Measurements from ENCODE around the gene RASGRF2.

The RASGRF2 gene

GRCh38 chr5:81068635-81069034, 108.5 kb downstream of the RASGRF2 start:
- no CpG with 5 or more reads among the region's 2 CpGs for WGBS (ENCODE audit: extremely low coverage, insufficient coverage, insufficient read length)
- Histone ChIP-seq H3K79me1 (ENCODE audit: low read length) (no peaks in the 10 kb centered on the region), H2BK120ac (ENCODE audit: insufficient read depth, low read length, poor library complexity) (no peak overlapping the region), H3K4me2 (ENCODE audit: low read length) (no peak overlapping the region), H3K27ac (ENCODE audit: low read depth, low read length) (no peak overlapping the region), H3K4me1 (ENCODE audit: control insufficient read depth in 1 of 2, insufficient read depth in 2 of 2, low read length in 2 of 2) (peaks cover 9 to 11% of the 10 kb centered on the region in 2 experiments), H4K8ac (ENCODE audit: low read depth, low read length) (no peak overlapping the region), H2BK12ac (ENCODE audit: low read length) (no peak overlapping the region), H2AFZ (ENCODE audit: insufficient read depth, low read length, poor library complexity) (no peak overlapping the region), H3K27me3 (ENCODE audit: insufficient read depth, low read length) (no peaks in the 10 kb centered on the region), H3K79me2 (ENCODE audit: control insufficient read depth, insufficient read depth, low read length, poor library complexity) (peaks cover 2% of the 10 kb centered on the region), H3K9ac (ENCODE audit: low read length) (no peak overlapping the region), H4K12ac (ENCODE audit: low read depth, low read length) (no peak overlapping the region), H3K4me3 (ENCODE audit: low read depth, low read length) (no peak overlapping the region), H3K4ac (ENCODE audit: low read depth, low read length) (no peak overlapping the region), H2BK5ac (ENCODE audit: low read depth, low read length, poor library complexity) (no peak overlapping the region), H4K91ac (ENCODE audit: low read depth, low read length) (no peak overlapping the region), H3K36me3 (ENCODE audit: control insufficient read depth in 1 of 2, insufficient read depth in 2 of 2, low read length in 2 of 2) (peaks cover 11 to 34% of the 10 kb centered on the region in 2 experiments), H3K18ac (ENCODE audit: low read length) (no peak overlapping the region), H3K9me3 (ENCODE audit: insufficient read depth, low read depth, low read length) (no peaks in the 10 kb centered on the region), H3K23ac (ENCODE audit: low read length) (no peak overlapping the region), H2AK5ac (ENCODE audit: low read length) (no peak overlapping the region), H3K14ac (ENCODE audit: low read length) (no peak overlapping the region)
- DNase-seq, result peak in 1 of 2 donors; percentile 12

- Histone ChIP-seq H3K4me1 (ENCODE audit: control insufficient read depth in 1 of 2, insufficient read depth in 2 of 2, low read length in 2 of 2) (peaks cover 4 to 7% of the 10 kb centered on the region in 2 experiments), H3K4me2 (ENCODE audit: low read length) (no peak overlapping the region), H3K23ac (ENCODE audit: low read length) (no peak overlapping the region), H3K9ac (ENCODE audit: low read length) (no peak overlapping the region), H2AK5ac (ENCODE audit: low read length) (no peak overlapping the region), H3K36me3 (ENCODE audit: control insufficient read depth in 1 of 2, insufficient read depth in 2 of 2, low read length in 2 of 2) (peaks cover 11 to 35% of the 10 kb centered on the region in 2 experiments), H4K8ac (ENCODE audit: low read depth, low read length) (no peak overlapping the region), H3K27ac (ENCODE audit: low read depth, low read length) (no peak overlapping the region), H3K27me3 (ENCODE audit: insufficient read depth, low read length) (no peaks in the 10 kb centered on the region), H3K4me3 (ENCODE audit: low read depth, low read length) (no peak overlapping the region), H2AFZ (ENCODE audit: insufficient read depth, low read length, poor library complexity) (no peak overlapping the region), H3K79me2 (ENCODE audit: control insufficient read depth, insufficient read depth, low read length, poor library complexity) (no peaks in the 10 kb centered on the region), H2BK5ac (ENCODE audit: low read depth, low read length, poor library complexity) (no peak overlapping the region), H3K14ac (ENCODE audit: low read length) (no peak overlapping the region), H3K4ac (ENCODE audit: low read depth, low read length) (no peak overlapping the region), H4K12ac (ENCODE audit: low read depth, low read length) (no peak overlapping the region), H2BK120ac (ENCODE audit: insufficient read depth, low read length, poor library complexity) (no peak overlapping the region), H4K91ac (ENCODE audit: low read depth, low read length) (no peak overlapping the region), H3K9me3 (ENCODE audit: insufficient read depth, low read depth, low read length) (peaks cover 2% of the 10 kb centered on the region), H3K18ac (ENCODE audit: low read length) (no peak overlapping the region), H2BK12ac (ENCODE audit: low read length) (no peak overlapping the region), H3K79me1 (ENCODE audit: low read length) (no peaks in the 10 kb centered on the region)
- no CpG with 5 or more reads among the region's 4 CpGs for WGBS (ENCODE audit: extremely low coverage, insufficient coverage, insufficient read length)
- no peak for DNase-seq
These were observed 109.8 kb downstream of the RASGRF2 start for GRCh38 chr5:81069990-81070389.

- no CpG with 5 or more reads among the region's 6 CpGs for WGBS (ENCODE audit: extremely low coverage, insufficient coverage, insufficient read length)
These were observed 110.5 kb downstream of the RASGRF2 start for GRCh38 chr5:81070571-81071255.

GRCh38 chr5:81075041-81075440, 114.9 kb downstream of the RASGRF2 start:
- H3K23ac ChIP-seq (ENCODE audit: low read length), result no peak overlapping the region
- no peak overlapping the region for H3K27ac ChIP-seq (ENCODE audit: low read depth, low read length)
- H3K4me1 ChIP-seq (ENCODE audit: control insufficient read depth in 1 of 2, insufficient read depth in 2 of 2, low read length in 2 of 2), result no peaks in the 10 kb centered on the region
- H4K12ac ChIP-seq (ENCODE audit: low read depth, low read length), result no peak overlapping the region
- no peak overlapping the region for H2AK5ac ChIP-seq (ENCODE audit: low read length)
- no peak overlapping the region for H3K4ac ChIP-seq (ENCODE audit: low read depth, low read length)
- no peak overlapping the region for H3K4me2 ChIP-seq (ENCODE audit: low read length)
- WGBS (ENCODE audit: extremely low coverage, insufficient coverage, insufficient read length), result no CpG with 5 or more reads among the region's 5 CpGs
- no peak overlapping the region for H3K18ac ChIP-seq (ENCODE audit: low read length)
- no peak overlapping the region for H3K4me3 ChIP-seq (ENCODE audit: low read depth, low read length)
- no peak overlapping the region for H2AFZ ChIP-seq (ENCODE audit: insufficient read depth, low read length, poor library complexity)
- no peak overlapping the region for H4K91ac ChIP-seq (ENCODE audit: low read depth, low read length)
- H2BK5ac ChIP-seq (ENCODE audit: low read depth, low read length, poor library complexity), result no peak overlapping the region
- H2BK12ac ChIP-seq (ENCODE audit: low read length), result no peak overlapping the region
- H4K8ac ChIP-seq (ENCODE audit: low read depth, low read length), result no peak overlapping the region
- peaks cover 2% of the 10 kb centered on the region for H3K79me2 ChIP-seq (ENCODE audit: control insufficient read depth, insufficient read depth, low read length, poor library complexity)
- no peak overlapping the region for H2BK120ac ChIP-seq (ENCODE audit: insufficient read depth, low read length, poor library complexity)
- peaks cover 4% of the 10 kb centered on the region for H3K9me3 ChIP-seq (ENCODE audit: insufficient read depth, low read depth, low read length)
- no peaks in the 10 kb centered on the region for H3K79me1 ChIP-seq (ENCODE audit: low read length)
- H3K27me3 ChIP-seq (ENCODE audit: insufficient read depth, low read length), result no peaks in the 10 kb centered on the region
- no peak overlapping the region for H3K14ac ChIP-seq (ENCODE audit: low read length)
- no peak for DNase-seq
- H3K36me3 ChIP-seq (ENCODE audit: control insufficient read depth in 1 of 2, insufficient read depth in 2 of 2, low read length in 2 of 2), result peaks cover 16 to 40% of the 10 kb centered on the region in 2 experiments
- no peak overlapping the region for H3K9ac ChIP-seq (ENCODE audit: low read length)

More at GRCh38 chr5:81070571-81071255, 110.5 kb downstream of the RASGRF2 start:
- Histone ChIP-seq H4K91ac (ENCODE audit: low read depth, low read length) (no peak overlapping the region), H3K4me2 (ENCODE audit: low read length) (no peak overlapping the region), H3K9me3 (ENCODE audit: insufficient read depth, low read depth, low read length) (peaks cover 2% of the 10 kb centered on the region), H3K18ac (ENCODE audit: low read length) (no peak overlapping the region), H3K9ac (ENCODE audit: low read length) (no peak overlapping the region), H3K4me1 (ENCODE audit: control insufficient read depth in 1 of 2, insufficient read depth in 2 of 2, low read length in 2 of 2) (peaks cover 0 to 4% of the 10 kb centered on the region in 2 experiments), H2BK12ac (ENCODE audit: low read length) (no peak overlapping the region), H3K27me3 (ENCODE audit: insufficient read depth, low read length) (no peaks in the 10 kb centered on the region), H4K8ac (ENCODE audit: low read depth, low read length) (no peak overlapping the region), H3K27ac (ENCODE audit: low read depth, low read length) (no peak overlapping the region), H3K79me1 (ENCODE audit: low read length) (no peaks in the 10 kb centered on the region), H2BK120ac (ENCODE audit: insufficient read depth, low read length, poor library complexity) (no peak overlapping the region), H2AK5ac (ENCODE audit: low read length) (no peak overlapping the region), H2AFZ (ENCODE audit: insufficient read depth, low read length, poor library complexity) (no peak overlapping the region), H2BK5ac (ENCODE audit: low read depth, low read length, poor library complexity) (no peak overlapping the region), H3K4me3 (ENCODE audit: low read depth, low read length) (no peak overlapping the region), H3K4ac (ENCODE audit: low read depth, low read length) (no peak overlapping the region), H3K36me3 (ENCODE audit: control insufficient read depth in 1 of 2, insufficient read depth in 2 of 2, low read length in 2 of 2) (peaks cover 14 to 39% of the 10 kb centered on the region in 2 experiments), H3K79me2 (ENCODE audit: control insufficient read depth, insufficient read depth, low read length, poor library complexity) (no peaks in the 10 kb centered on the region), H3K14ac (ENCODE audit: low read length) (no peak overlapping the region), H4K12ac (ENCODE audit: low read depth, low read length) (no peak overlapping the region), H3K23ac (ENCODE audit: low read length) (no peak overlapping the region)
- no peak for DNase-seq

Measured in trophoblast cell (in vitro differentiated cells and primary cell).